Urinary bladder (tissue), 4 donors: ENCODE measurements around the gene BMP7. TPM values are rescaled to one million over a fixed set of nuclear protein-coding genes. Genes with fewer than 3 reads are reported as not detected.

Experiments
- DNase-seq: peaks from one replicate; pipeline ENCODE4 v3.0.0-alpha.2; 2015; ENCODE audit errors: extremely low spot score
- H3K27ac ChIP-seq: one replicate; pipeline ENCODE4 v1.5.1; 2013; ENCODE audit warnings: low read depth, mild to moderate bottlenecking, moderate library complexity
- H3K36me3 ChIP-seq: one replicate; pipeline ENCODE4 v1.6.1; 2013; ENCODE audit warnings: mild to moderate bottlenecking, moderate library complexity; ENCODE audit not compliant: insufficient read depth
- H3K4me1 ChIP-seq: one replicate; pipeline ENCODE4 v1.6.1; 2013; ENCODE audit warnings: mild to moderate bottlenecking, moderate library complexity; ENCODE audit not compliant: insufficient read depth
- H3K4me3 ChIP-seq: one replicate; pipeline ENCODE4 v1.5.1; 2013; ENCODE audit warnings: low read depth, low read length
- WGBS: extraction: QIAGEN DNeasy Blood & Tissue Kit; methylation state at CpG from one replicate; pipeline ENCODE4 v1.1.7; 2013; 5-methylcytosine and 5-hydroxymethylcytosine counted together
- polyA plus RNA-seq: library from polyadenylated mRNA; stranded (reverse); fragments of 200-250 nt; gene quantifications from one replicate; pipeline ENCODE4 v1.2.3, GENCODE V29; 2013
- total RNA-seq: library from RNA; depleted of rRNA; stranded (reverse); fragments of >200 nt; gene quantifications from one replicate; pipeline ENCODE4 v1.2.3, GENCODE V29; 2014
- donor health status: healthy with polysubstance abuse.
- donor health status: healthy.

Gene BMP7
- total and polyA plus RNA-seq, 2 donors = 8.5 to 12.1 TPM

GRCh38 chr20:57156011-57156729 is 110.3 kb downstream of the BMP7 start:
- no peak overlapping the region for H3K27ac ChIP-seq
- H3K4me3 ChIP-seq = no peak overlapping the region
- no peaks in the 10 kb centered on the region for H3K4me1 ChIP-seq
- DNase-seq = no peak
- H3K36me3 ChIP-seq = no peaks in the 10 kb centered on the region
- WGBS = 69% methylated on average over 18 of the region's 18 CpGs

- no peak for DNase-seq
- H3K36me3 ChIP-seq = no peaks in the 10 kb centered on the region
- H3K4me1 ChIP-seq = no peaks in the 10 kb centered on the region
- no peak overlapping the region for H3K4me3 ChIP-seq
- no peak overlapping the region for H3K27ac ChIP-seq
- 63% methylated on average over 8 of the region's 8 CpGs for WGBS
Measured at GRCh38 chr20:57155415-57155814, 111.0 kb downstream of the BMP7 start.

GRCh38 chr20:57153238-57153905 is 113.1 kb downstream of the BMP7 start:
- WGBS = 54% methylated on average over 18 of the region's 18 CpGs
- Histone ChIP-seq H3K36me3 (no peaks in the 10 kb centered on the region), H3K4me1 (no peaks in the 10 kb centered on the region), H3K4me3 (no peak overlapping the region), H3K27ac (no peak overlapping the region)
- no peak for DNase-seq

- H3K36me3 ChIP-seq = no peaks in the 10 kb centered on the region
- no peak overlapping the region for H3K27ac ChIP-seq
- no peak overlapping the region for H3K4me3 ChIP-seq
- 66% methylated on average over 2 of the region's 2 CpGs for WGBS
- DNase-seq = no peak
- H3K4me1 ChIP-seq = no peaks in the 10 kb centered on the region
Measured at GRCh38 chr20:57152557-57152956, 113.9 kb downstream of the BMP7 start.

- no peak for DNase-seq
- H3K27ac ChIP-seq = no peak overlapping the region
- no peaks in the 10 kb centered on the region for H3K36me3 ChIP-seq
- 78% methylated on average over 1 of the region's 1 CpG for WGBS
- no peak overlapping the region for H3K4me3 ChIP-seq
- no peaks in the 10 kb centered on the region for H3K4me1 ChIP-seq
Measured at GRCh38 chr20:57150559-57150958, 115.9 kb downstream of the BMP7 start.

GRCh38 chr20:57148263-57148662 is 118.2 kb downstream of the BMP7 start:
- Histone ChIP-seq H3K36me3 (no peaks in the 10 kb centered on the region), H3K4me3 (no peak overlapping the region), H3K4me1 (no peaks in the 10 kb centered on the region), H3K27ac (no peak overlapping the region)
- DNase-seq = no peak
- WGBS = 18% methylated on average over 13 of the region's 13 CpGs

- no peaks in the 10 kb centered on the region for H3K36me3 ChIP-seq
- no peaks in the 10 kb centered on the region for H3K4me1 ChIP-seq
- no peak overlapping the region for H3K27ac ChIP-seq
- DNase-seq = no peak
- no peak overlapping the region for H3K4me3 ChIP-seq
- 90% methylated on average over 5 of the region's 5 CpGs for WGBS
Measured at GRCh38 chr20:57147185-57147584, 119.3 kb downstream of the BMP7 start.

GRCh38 chr20:57146155-57146554 is 120.3 kb downstream of the BMP7 start:
- no peak overlapping the region for H3K4me3 ChIP-seq
- DNase-seq = no peak
- H3K27ac ChIP-seq = no peak overlapping the region
- H3K36me3 ChIP-seq = no peaks in the 10 kb centered on the region
- H3K4me1 ChIP-seq = no peaks in the 10 kb centered on the region
- WGBS = 98% methylated on average over 2 of the region's 2 CpGs

GRCh38 chr20:57145089-57145631 is 121.3 kb downstream of the BMP7 start:
- 88% methylated on average over 8 of the region's 8 CpGs for whole genome bisulfite sequencing

GRCh38 chr20:57143173-57143572 is 123.3 kb downstream of the BMP7 start:
- H3K36me3 ChIP-seq = no peaks in the 10 kb centered on the region
- H3K4me3 ChIP-seq = no peak overlapping the region
- H3K4me1 ChIP-seq = no peaks in the 10 kb centered on the region
- H3K27ac ChIP-seq = no peak overlapping the region
- no peak for DNase-seq
- WGBS = 82% methylated on average over 9 of the region's 9 CpGs

More at GRCh38 chr20:57145089-57145631, 121.3 kb downstream of the BMP7 start:
- Histone ChIP-seq H3K4me3 (no peak overlapping the region), H3K27ac (no peak overlapping the region), H3K36me3 (no peaks in the 10 kb centered on the region), H3K4me1 (no peaks in the 10 kb centered on the region)
- no peak for DNase-seq

GRCh38 chr20:57142667-57143066 is 123.8 kb downstream of the BMP7 start:
- 74% methylated on average over 12 of the region's 12 CpGs for WGBS
- no peak overlapping the region for H3K27ac ChIP-seq
- no peak overlapping the region for H3K4me3 ChIP-seq
- no peaks in the 10 kb centered on the region for H3K36me3 ChIP-seq
- H3K4me1 ChIP-seq = no peaks in the 10 kb centered on the region
- DNase-seq = no peak

GRCh38 chr20:57141492-57141891 is 124.9 kb downstream of the BMP7 start:
- no peak for DNase-seq
- Histone ChIP-seq H3K27ac (no peak overlapping the region), H3K4me3 (no peak overlapping the region), H3K36me3 (no peaks in the 10 kb centered on the region), H3K4me1 (no peaks in the 10 kb centered on the region)
- WGBS = 88% methylated on average over 1 of the region's 1 CpG

- no peaks in the 10 kb centered on the region for H3K36me3 ChIP-seq
- no peak overlapping the region for H3K27ac ChIP-seq
- 75% methylated on average over 7 of the region's 7 CpGs for WGBS
- H3K4me3 ChIP-seq = no peak overlapping the region
- H3K4me1 ChIP-seq = no peaks in the 10 kb centered on the region
- DNase-seq = no peak
Measured at GRCh38 chr20:57140416-57140965, 126.0 kb downstream of the BMP7 start.
